Brain microvascular endothelial cell (primary cell): ENCODE results near the gene USP36.
A peak's percentile ranks its signal among the peaks of the same experiment; 100 is the strongest.
"Not testable (repeated sequence)": the region's sequence is repeated elsewhere in the genome, so short reads cannot be mapped to it uniquely, and the experiment has no call there.

Source experiments
- DNase-seq: peaks from one replicate; pipeline ENCODE4 v3.0.0-alpha.2; 2020
- H3K27ac ChIP-seq: fragments of 250-450 bp; sonication (Bioruptor Pico); 2 replicates; pipeline ENCODE4 v1.5.1; 2020; ENCODE audit warnings: mild to moderate bottlenecking, moderate library complexity
- H3K27me3 ChIP-seq: fragments of 250-450 bp; sonication (Bioruptor Pico); replicated peaks from 2 replicates; pipeline ENCODE4 v1.5.1; 2020; ENCODE audit warnings: mild to moderate bottlenecking
- H3K36me3 ChIP-seq: fragments of 250-450 bp; sonication (Bioruptor Pico); replicated peaks from 2 replicates; pipeline ENCODE4 v1.5.1; 2020; ENCODE audit warnings: mild to moderate bottlenecking
- H3K4me3 ChIP-seq: 2 replicates; pipeline ENCODE4 v1.5.1; 2011; ENCODE audit warnings: low read depth, mild to moderate bottlenecking, control low read depth, low read length, moderate library complexity
- CTCF ChIP-seq: IDR thresholded peaks from 2 replicates; pipeline ENCODE4 v1.5.1; 2011; ENCODE audit warnings: low read depth, mild to moderate bottlenecking, moderate library complexity, low read length, control low read depth, inconsistent platforms; ENCODE audit errors: missing control alignments
- in situ Hi-C: cut with HindIII; loops from 2 replicates; pipeline ENCODE4 v1.10.0; 2017; ENCODE audit warnings: low sequenced_read_pairs, low pct_ligation_motif_present

The USP36 gene

DNA sequence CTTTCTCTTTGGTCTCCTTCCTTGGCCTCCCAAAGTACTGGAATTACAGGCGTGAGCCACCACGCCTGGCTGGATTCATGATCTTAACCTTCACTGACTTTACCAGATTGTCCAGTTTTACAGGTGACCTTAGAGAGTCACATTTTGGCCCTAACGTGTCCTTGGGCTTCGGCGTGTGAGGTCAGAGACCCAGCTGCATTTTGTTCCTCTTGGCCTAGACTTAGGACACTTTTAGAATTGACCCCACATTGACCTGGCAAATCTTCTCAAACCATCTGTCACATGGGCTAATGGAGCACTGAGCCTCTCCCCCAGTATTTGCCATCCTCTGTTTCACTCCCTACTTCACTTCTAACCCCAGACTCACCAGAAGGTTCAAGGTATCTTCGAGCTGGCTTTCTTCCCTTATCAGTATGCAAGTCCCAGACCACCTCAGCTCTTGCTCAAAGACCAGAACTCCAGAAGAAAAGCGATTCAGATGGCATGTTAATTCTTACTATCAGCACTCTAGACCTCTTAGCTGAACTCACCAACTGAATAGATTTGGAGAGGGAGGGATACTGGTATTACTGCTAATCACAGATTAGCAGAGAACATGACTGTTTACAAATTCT lies 56.8 kb downstream of the USP36 start:
- no peak for TF ChIP-seq CTCF
- Histone ChIP-seq H3K27me3 (no peaks in the 10 kb centered on the region), H3K36me3 (no peaks in the 10 kb centered on the region), H3K4me3 (no peak overlapping the region), H3K27ac (no peak overlapping the region)
- in situ Hi-C loops, result no loop called here
- no peak for DNase-seq

DNA sequence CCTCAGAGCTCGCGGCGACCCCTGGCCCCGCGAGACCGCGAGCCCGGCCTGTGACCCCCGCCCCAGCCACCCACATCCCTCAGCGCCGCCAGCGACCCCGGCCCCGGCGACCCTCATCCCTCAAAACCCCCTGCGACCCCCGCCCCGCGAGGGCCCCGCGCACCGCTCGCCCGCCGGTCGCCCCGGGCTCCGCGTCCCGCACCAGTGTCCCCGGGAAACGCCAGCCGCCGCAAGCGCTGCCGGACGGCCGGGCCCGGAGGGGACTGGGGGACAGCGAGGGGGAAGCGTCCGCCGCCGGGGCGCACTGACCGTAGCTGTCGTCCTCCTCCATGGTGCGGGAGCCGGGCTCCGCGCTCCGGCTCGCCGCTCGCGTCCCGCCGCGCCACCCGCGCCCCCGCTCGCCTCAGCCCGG lies 58.7 kb downstream of the USP36 start, which contains the start of gene CYTH1:
TSS of gene CYTH1 (minus strand) at position 381 of the 412 bp plus-strand sequence. CDS start at position 331, 50 bp downstream.
- DNase-seq, result no peak
- peak within 1 kb of the TSS; percentile 81 for H3K4me3 ChIP-seq
- TF ChIP-seq CTCF, result no peak
- no peaks in the 10 kb centered on the region for H3K27me3 ChIP-seq
- peak within 1 kb of the TSS; percentile 44 for H3K27ac ChIP-seq
- no peaks in the 10 kb centered on the region for H3K36me3 ChIP-seq
- in situ Hi-C loops, result no loop called here

DNA sequence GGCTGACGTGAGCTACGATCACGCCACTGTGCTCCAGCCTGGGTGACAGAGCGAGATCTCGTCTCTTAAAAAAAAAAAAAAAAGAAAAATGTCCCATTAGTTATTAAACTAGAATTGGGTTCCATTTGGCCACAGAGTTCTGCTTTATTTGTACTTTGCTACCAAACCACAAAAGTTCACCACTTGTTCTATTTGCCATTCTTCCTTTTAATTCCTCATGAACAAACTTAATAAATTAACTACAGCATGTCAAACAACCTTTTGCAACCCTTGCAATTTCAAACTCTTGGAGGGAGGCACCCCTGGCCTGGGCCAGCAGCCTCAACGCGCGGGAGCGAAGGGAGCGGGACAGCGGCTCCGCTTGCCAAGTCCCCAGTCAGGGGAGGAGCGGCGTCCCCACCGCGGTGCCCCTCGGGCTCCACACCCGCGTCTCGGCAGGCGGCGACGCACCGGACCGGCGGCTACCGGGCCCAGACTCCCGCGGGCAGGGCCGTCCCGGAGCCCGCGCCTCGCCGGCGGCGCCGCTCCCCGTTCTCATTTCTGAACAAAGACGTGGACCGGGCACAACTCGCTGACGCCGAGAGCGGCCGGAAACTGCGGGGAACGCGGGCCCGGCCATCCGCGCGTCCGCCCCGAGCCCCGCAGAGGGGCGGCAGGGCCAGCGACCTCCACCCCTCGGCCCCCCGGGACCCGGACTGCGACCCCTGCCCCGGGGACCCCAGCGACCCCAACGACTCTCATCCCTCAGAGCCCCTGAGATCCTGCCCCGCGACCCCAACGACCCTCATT lies 59.3 kb downstream of the USP36 start:
- H3K36me3 ChIP-seq, result no peaks in the 10 kb centered on the region
- no peak for TF ChIP-seq CTCF
- H3K27me3 ChIP-seq, result no peaks in the 10 kb centered on the region
- in situ Hi-C loops, result no loop called here
- DNase-seq, result no peak
- peak overlapping the region; percentile 71 for H3K4me3 ChIP-seq
- no peak overlapping the region for H3K27ac ChIP-seq

GRCh38 chr17:78780335-78780734 lies 60.3 kb downstream of the USP36 start:
- H3K36me3 ChIP-seq, result no peaks in the 10 kb centered on the region
- no peak for DNase-seq
- in situ Hi-C loops, result no loop called here
- no peak for TF ChIP-seq CTCF
- H3K27me3 ChIP-seq, result no peaks in the 10 kb centered on the region
- H3K27ac ChIP-seq, result no peak overlapping the region
- H3K4me3 ChIP-seq, result no peak overlapping the region

- no peak for DNase-seq
- in situ Hi-C loops, result no loop called here
- H3K27ac ChIP-seq, result no peak overlapping the region
- TF ChIP-seq CTCF, result no peak
- no peaks in the 10 kb centered on the region for H3K36me3 ChIP-seq
- H3K4me3 ChIP-seq, result no peak overlapping the region
- H3K27me3 ChIP-seq, result no peaks in the 10 kb centered on the region
These were observed 60.8 kb downstream of the USP36 start for GRCh38 chr17:78779850-78780249.

- DNase-seq, H3K36me3 ChIP-seq, H3K27ac ChIP-seq, H3K4me3 ChIP-seq, H3K27me3 ChIP-seq, in situ Hi-C loops: not testable (repeated sequence)
These were observed 61.3 kb downstream of the USP36 start for GRCh38 chr17:78779286-78779651.
